Measurements from ENCODE around the gene HLA-DOB.

HLA-DOB gene

GRCh38 chr6:32837651-32838113 is 20.9 kb upstream of the HLA-DOB start:
- Histone ChIP-seq H2AFZ (ENCODE audit: low read depth, low read length, severe bottlenecking) (peak overlapping the region; percentile 62), H3K36me3 (ENCODE audit: low read length) (0 out of 2 replicates have a peak, but pooled peaks cover 4% of the 10 kb centered on the region), H3K79me2 (ENCODE audit: insufficient read depth, low read length) (peaks cover 16% of the 10 kb centered on the region; the same call in 1 of the 2 replicates)

GRCh38 chr6:32836873-32837272 is 20.1 kb upstream of the HLA-DOB start:
- peaks cover 6% of the 10 kb centered on the region; the same call in 1 of the 2 replicates for H3K36me3 ChIP-seq (ENCODE audit: low read length)

More at GRCh38 chr6:32837651-32838113, 20.9 kb upstream of the HLA-DOB start:
- no peaks in the 10 kb centered on the region for H4K20me1 ChIP-seq (ENCODE audit: low read depth, low read length)
- H3K4me3 ChIP-seq (ENCODE audit: insufficient read depth, low read length, poor library complexity, severe bottlenecking): peak overlapping the region; percentile 67
- H3K9me3 ChIP-seq (ENCODE audit: insufficient read depth, low read length): no peaks in the 10 kb centered on the region
- peak overlapping the region; percentile 27 for H3K27ac ChIP-seq (ENCODE audit: low read depth, low read length)
- H3K4me2 ChIP-seq (ENCODE audit: low read depth, low read length, poor library complexity, severe bottlenecking): peak overlapping the region; percentile 80
- TF ChIP-seq CTCF (IDR thresholded peaks at IDR 0.05; ENCODE audit: insufficient read depth, low read length, poor library complexity, severe bottlenecking) (no peak), EZH2phosphoT487 (conservative IDR thresholded peaks at IDR 0.05; ENCODE audit: low read length) (no peak)
- H3K9ac ChIP-seq (ENCODE audit: low read length): peak overlapping the region; percentile 73
- H3F3A ChIP-seq (ENCODE audit: insufficient read depth): no peaks in the 10 kb centered on the region
- no peaks in the 10 kb centered on the region for H3K9me2 ChIP-seq (replicated peaks; ENCODE audit: insufficient read depth, low read length)
- H3K27me3 ChIP-seq (ENCODE audit: low read length): no peaks in the 10 kb centered on the region

GRCh38 chr6:32835167-32835893 is 18.5 kb upstream of the HLA-DOB start:
- H3K27ac ChIP-seq (ENCODE audit: low read depth, low read length): no peak overlapping the region
- H4K20me1 ChIP-seq (ENCODE audit: low read depth, low read length): no peaks in the 10 kb centered on the region
- no peak overlapping the region for H3K4me2 ChIP-seq (ENCODE audit: low read depth, low read length, poor library complexity, severe bottlenecking)
- peaks cover 12% of the 10 kb centered on the region; the same call in 1 of the 2 replicates for H3K36me3 ChIP-seq (ENCODE audit: low read length)
- H3K27me3 ChIP-seq (ENCODE audit: low read length): no peaks in the 10 kb centered on the region
- no peak overlapping the region for H3K9ac ChIP-seq (ENCODE audit: low read length)
- H3K9me2 ChIP-seq (replicated peaks; ENCODE audit: insufficient read depth, low read length): no peaks in the 10 kb centered on the region
- H3K4me3 ChIP-seq (ENCODE audit: insufficient read depth, low read length, poor library complexity, severe bottlenecking): no peak overlapping the region
- H2AFZ ChIP-seq (ENCODE audit: low read depth, low read length, severe bottlenecking): no peak overlapping the region
- peaks cover 16% of the 10 kb centered on the region; the same call in 1 of the 2 replicates for H3K79me2 ChIP-seq (ENCODE audit: insufficient read depth, low read length)
- no peaks in the 10 kb centered on the region for H3K9me3 ChIP-seq (ENCODE audit: insufficient read depth, low read length)
- TF ChIP-seq EZH2phosphoT487 (conservative IDR thresholded peaks at IDR 0.05; ENCODE audit: low read length) (no peak), CTCF (IDR thresholded peaks at IDR 0.05; ENCODE audit: insufficient read depth, low read length, poor library complexity, severe bottlenecking) (no peak)
- H3F3A ChIP-seq (ENCODE audit: insufficient read depth): no peaks in the 10 kb centered on the region

More at GRCh38 chr6:32836873-32837272, 20.1 kb upstream of the HLA-DOB start:
- no peaks in the 10 kb centered on the region for H3F3A ChIP-seq (ENCODE audit: insufficient read depth)
- H3K9me2 ChIP-seq (replicated peaks; ENCODE audit: insufficient read depth, low read length): no peaks in the 10 kb centered on the region
- no peaks in the 10 kb centered on the region for H3K9me3 ChIP-seq (ENCODE audit: insufficient read depth, low read length)
- H3K9ac ChIP-seq (ENCODE audit: low read length): peak overlapping the region; percentile 73
- peak overlapping the region; percentile 80 for H3K4me2 ChIP-seq (ENCODE audit: low read depth, low read length, poor library complexity, severe bottlenecking)
- H4K20me1 ChIP-seq (ENCODE audit: low read depth, low read length): no peaks in the 10 kb centered on the region
- peaks cover 16% of the 10 kb centered on the region; the same call in 1 of the 2 replicates for H3K79me2 ChIP-seq (ENCODE audit: insufficient read depth, low read length)
- no peak overlapping the region for H3K27ac ChIP-seq (ENCODE audit: low read depth, low read length)
- no peaks in the 10 kb centered on the region for H3K27me3 ChIP-seq (ENCODE audit: low read length)
- no peak for TF ChIP-seq CTCF (IDR thresholded peaks at IDR 0.05; ENCODE audit: insufficient read depth, low read length, poor library complexity, severe bottlenecking)
- no peak for TF ChIP-seq EZH2phosphoT487 (conservative IDR thresholded peaks at IDR 0.05; ENCODE audit: low read length)
- H2AFZ ChIP-seq (ENCODE audit: low read depth, low read length, severe bottlenecking): no peak overlapping the region
- peak overlapping the region; percentile 67 for H3K4me3 ChIP-seq (ENCODE audit: insufficient read depth, low read length, poor library complexity, severe bottlenecking)

All from SU-DHL-6 (cell line).